HepG2 (cell line): ENCODE results near the gene WDR81. TPM values are rescaled to one million over a fixed set of nuclear protein-coding genes. Genes with fewer than 3 reads are reported as not detected.

Experiments used
- AGO2 ChIP-seq: fragments of 200-400 bp; formaldehyde crosslinking; optimal IDR thresholded peaks from 2 replicates; pipeline ENCODE3; 2017; ENCODE audit warnings: mild to moderate bottlenecking, low read depth, low read length, moderate library complexity
- ARNT2 ChIP-seq: sonication (generic); formaldehyde crosslinking; IDR thresholded peaks from 2 replicates; pipeline ENCODE4 v1.8.0; 2022; ENCODE audit warnings: mild to moderate bottlenecking, low read depth, missing genetic modification reagents, moderate library complexity
- ATF4 ChIP-seq, 2 experiments: fragments of 450-650 bp in 1 of 2; sonication (generic) in 1 of 2; formaldehyde crosslinking; IDR thresholded peaks; 2 replicates each; pipeline versions ENCODE4 v1.5.0 to v1.8.0; 2020 to 2022; ENCODE audit warnings: mild to moderate bottlenecking in 1 of 2, missing genetic modification reagents in 1 of 2
- DMAP1 ChIP-seq: IDR thresholded peaks from 2 replicates; pipeline ENCODE4 v1.6.1; 2016
- FOXP1 ChIP-seq, 2 experiments: fragments of 450-650 bp in 1 of 2; IDR thresholded peaks; 2 replicates each; pipeline ENCODE4 v1.6.1; 2017 to 2018; ENCODE audit warnings: antibody characterized with exemption in 1 of 2
- HNRNPL ChIP-seq: fragments of 200-400 bp; formaldehyde crosslinking; IDR thresholded peaks from 2 replicates; pipeline ENCODE4 v1.6.1; 2017; ENCODE audit warnings: mild to moderate bottlenecking, low read depth, low read length
- NPAS2 ChIP-seq: sonication (generic); formaldehyde crosslinking; IDR thresholded peaks from 2 replicates; pipeline ENCODE4 v1.8.0; 2022; ENCODE audit warnings: mild to moderate bottlenecking, missing genetic modification reagents, borderline replicate concordance
- PPARG ChIP-seq: conservative IDR thresholded peaks from 2 replicates; pipeline ENCODE4 v1.6.1; 2016; ENCODE audit warnings: missing biosample characterization, missing genetic modification reagents
- TCF7 ChIP-seq: sonication (generic); IDR thresholded peaks from 2 replicates; pipeline ENCODE4 v1.6.1; 2016; ENCODE audit warnings: antibody characterized with exemption, low read depth
- ZKSCAN5 ChIP-seq: sonication (generic); formaldehyde crosslinking; IDR thresholded peaks from 2 replicates; pipeline ENCODE4 v1.5.1; 2020; ENCODE audit warnings: mild to moderate bottlenecking, missing genetic modification reagents
- ZNF124 ChIP-seq: sonication (generic); formaldehyde crosslinking; IDR thresholded peaks from 2 replicates; pipeline ENCODE4 v1.4.0; 2020; ENCODE audit warnings: missing genetic modification reagents
- ZNF143 ChIP-seq: sonication (generic); formaldehyde crosslinking; IDR thresholded peaks from 2 replicates; pipeline ENCODE4 v1.4.0; 2020; ENCODE audit warnings: missing genetic modification reagents
- ZNF224 ChIP-seq: sonication (generic); formaldehyde crosslinking; IDR thresholded peaks from 2 replicates; pipeline ENCODE4 v1.5.0; 2020; ENCODE audit warnings: mild to moderate bottlenecking, missing genetic modification reagents
- ZNF230 ChIP-seq: sonication (generic); formaldehyde crosslinking; IDR thresholded peaks from 2 replicates; pipeline ENCODE4 v1.4.0; 2020; ENCODE audit warnings: mild to moderate bottlenecking, missing genetic modification reagents
- polyA plus RNA-seq, 8 experiments: library from polyadenylated mRNA; depleted of rRNA in 3 of 8; stranded (reverse) in 7 of 8; unstranded in 1 of 8; fragments of >200 nt; fragmentation: Illumina TruSeq in 4 of 8; extraction: Trizol in 4 of 8; gene quantifications; 2 replicates each; pipeline versions ENCODE4 v1.2.1 to v1.2.3, GENCODE V29; 2011 to 2016; ENCODE audit warnings: low read depth in 4 of 8, missing spikeins in 1 of 8, mixed read lengths in 1 of 8; ENCODE audit not compliant: insufficient read depth in 1 of 8
- total RNA-seq, 5 experiments: library from RNA; depleted of rRNA; stranded (reverse); fragments of >200 nt; fragmentation: Illumina TruSeq; extraction: Trizol; gene quantifications; 2 replicates each; pipeline ENCODE4 v1.2.3, GENCODE V29; 2016; ENCODE audit warnings: low read depth in 1 of 5
- TF ChIP-seq, protein P1 (sequence below): sonication (generic); formaldehyde crosslinking; IDR thresholded peaks from 2 replicates; pipeline ENCODE4 v1.4.0; 2020; ENCODE audit warnings: missing genetic modification reagents
- TF ChIP-seq, protein P2 (sequence below): sonication (generic); formaldehyde crosslinking; conservative IDR thresholded peaks from 2 replicates; pipeline ENCODE4 v1.4.0; 2020; ENCODE audit warnings: missing genetic modification reagents
- TF ChIP-seq, protein P3 (sequence below): IDR thresholded peaks from 2 replicates; pipeline ENCODE4 v1.6.1; 2016; ENCODE audit warnings: mild to moderate bottlenecking

WDR81 gene
- total and polyA plus RNA-seq, 2 of the 13 experiments (the other 11 are each of a cell fraction or from before 2014, with no cell fraction given) = 9.1 to 16.7 TPM

- TF ChIP-seq, protein P1, sequence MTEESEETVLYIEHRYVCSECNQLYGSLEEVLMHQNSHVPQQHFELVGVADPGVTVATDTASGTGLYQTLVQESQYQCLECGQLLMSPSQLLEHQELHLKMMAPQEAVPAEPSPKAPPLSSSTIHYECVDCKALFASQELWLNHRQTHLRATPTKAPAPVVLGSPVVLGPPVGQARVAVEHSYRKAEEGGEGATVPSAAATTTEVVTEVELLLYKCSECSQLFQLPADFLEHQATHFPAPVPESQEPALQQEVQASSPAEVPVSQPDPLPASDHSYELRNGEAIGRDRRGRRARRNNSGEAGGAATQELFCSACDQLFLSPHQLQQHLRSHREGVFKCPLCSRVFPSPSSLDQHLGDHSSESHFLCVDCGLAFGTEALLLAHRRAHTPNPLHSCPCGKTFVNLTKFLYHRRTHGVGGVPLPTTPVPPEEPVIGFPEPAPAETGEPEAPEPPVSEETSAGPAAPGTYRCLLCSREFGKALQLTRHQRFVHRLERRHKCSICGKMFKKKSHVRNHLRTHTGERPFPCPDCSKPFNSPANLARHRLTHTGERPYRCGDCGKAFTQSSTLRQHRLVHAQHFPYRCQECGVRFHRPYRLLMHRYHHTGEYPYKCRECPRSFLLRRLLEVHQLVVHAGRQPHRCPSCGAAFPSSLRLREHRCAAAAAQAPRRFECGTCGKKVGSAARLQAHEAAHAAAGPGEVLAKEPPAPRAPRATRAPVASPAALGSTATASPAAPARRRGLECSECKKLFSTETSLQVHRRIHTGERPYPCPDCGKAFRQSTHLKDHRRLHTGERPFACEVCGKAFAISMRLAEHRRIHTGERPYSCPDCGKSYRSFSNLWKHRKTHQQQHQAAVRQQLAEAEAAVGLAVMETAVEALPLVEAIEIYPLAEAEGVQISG (CRISPR knock-in tag) = peak; percentile 66
- no peak for TF ChIP-seq ZNF230 (CRISPR knock-in tag)
- TF ChIP-seq ZNF224 (CRISPR knock-in tag) = no peak
- TF ChIP-seq ZNF124 (CRISPR knock-in tag) = no peak
- peak; percentile 35; the same call in 1 of the 2 replicates for TF ChIP-seq ARNT2
- peak; percentile 71 for TF ChIP-seq TCF7
- peak in 1 of 2 experiments; percentile 85; a peak in 2 of 4 replicates for TF ChIP-seq ATF4 (CRISPR knock-in tag; IDR thresholded peaks at IDR 0.05)
- peak; percentile 88 for TF ChIP-seq HNRNPL
- peak; percentile 96 for TF ChIP-seq DMAP1
- no peak for TF ChIP-seq FOXP1 (IDR thresholded peaks at IDR 0.05)
- peak; percentile 75 for TF ChIP-seq FOXP1 (CRISPR knock-in tag; IDR thresholded peaks at IDR 0.05)
- TF ChIP-seq PPARG (CRISPR knock-in tag) = peak; percentile 82; the same call in 1 of the 2 replicates
- TF ChIP-seq, protein P2, sequence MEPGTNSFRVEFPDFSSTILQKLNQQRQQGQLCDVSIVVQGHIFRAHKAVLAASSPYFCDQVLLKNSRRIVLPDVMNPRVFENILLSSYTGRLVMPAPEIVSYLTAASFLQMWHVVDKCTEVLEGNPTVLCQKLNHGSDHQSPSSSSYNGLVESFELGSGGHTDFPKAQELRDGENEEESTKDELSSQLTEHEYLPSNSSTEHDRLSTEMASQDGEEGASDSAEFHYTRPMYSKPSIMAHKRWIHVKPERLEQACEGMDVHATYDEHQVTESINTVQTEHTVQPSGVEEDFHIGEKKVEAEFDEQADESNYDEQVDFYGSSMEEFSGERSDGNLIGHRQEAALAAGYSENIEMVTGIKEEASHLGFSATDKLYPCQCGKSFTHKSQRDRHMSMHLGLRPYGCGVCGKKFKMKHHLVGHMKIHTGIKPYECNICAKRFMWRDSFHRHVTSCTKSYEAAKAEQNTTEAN (CRISPR knock-in tag) = no peak
- TF ChIP-seq AGO2 = peak; percentile 73
- no peak for TF ChIP-seq ZKSCAN5 (CRISPR knock-in tag)
- TF ChIP-seq ZNF143 = peak; percentile 54; the same call in 1 of the 2 replicates
- TF ChIP-seq, protein P3, sequence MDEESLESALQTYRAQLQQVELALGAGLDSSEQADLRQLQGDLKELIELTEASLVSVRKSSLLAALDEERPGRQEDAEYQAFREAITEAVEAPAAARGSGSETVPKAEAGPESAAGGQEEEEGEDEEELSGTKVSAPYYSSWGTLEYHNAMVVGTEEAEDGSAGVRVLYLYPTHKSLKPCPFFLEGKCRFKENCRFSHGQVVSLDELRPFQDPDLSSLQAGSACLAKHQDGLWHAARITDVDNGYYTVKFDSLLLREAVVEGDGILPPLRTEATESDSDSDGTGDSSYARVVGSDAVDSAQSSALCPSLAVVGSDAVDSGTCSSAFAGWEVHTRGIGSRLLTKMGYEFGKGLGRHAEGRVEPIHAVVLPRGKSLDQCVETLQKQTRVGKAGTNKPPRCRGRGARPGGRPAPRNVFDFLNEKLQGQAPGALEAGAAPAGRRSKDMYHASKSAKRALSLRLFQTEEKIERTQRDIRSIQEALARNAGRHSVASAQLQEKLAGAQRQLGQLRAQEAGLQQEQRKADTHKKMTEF = peak; percentile 93
- no peak for TF ChIP-seq NPAS2 (CRISPR knock-in tag)
Measured at GRCh38 chr17:1762901-1763898, 38.7 kb downstream of the WDR81 start (continued).
